DMS79 (cell line): ENCODE measurements around the gene PCNX3.

ENCODE experiments used
- DNase-seq: peaks from one replicate; lab custom pipeline; 2025; lab: John Stamatoyannopoulos, UW

Gene PCNX3

GRCh38 chr11:65580756-65581155, 34.8 kb upstream of the PCNX3 start:
- no peak for DNase-seq

- no peak for DNase-seq
Observed at GRCh38 chr11:65581928-65582327, 33.6 kb upstream of the PCNX3 start.

- no peak for DNase-seq
Observed at GRCh38 chr11:65583589-65583988, 32.0 kb upstream of the PCNX3 start.

GRCh38 chr11:65584106-65584505, 31.5 kb upstream of the PCNX3 start:
- DNase-seq: no peak

GRCh38 chr11:65584723-65585171, 30.8 kb upstream of the PCNX3 start:
- DNase-seq: no peak

GRCh38 chr11:65585396-65586246, 30.0 kb upstream of the PCNX3 start:
- DNase-seq: no peak

- DNase-seq: no peak
Observed at GRCh38 chr11:65586247-65586630, 29.3 kb upstream of the PCNX3 start.

- no peak for DNase-seq
Observed at GRCh38 chr11:65586676-65587075, 28.9 kb upstream of the PCNX3 start.

GRCh38 chr11:65588199-65589054, 27.1 kb upstream of the PCNX3 start:
- DNase-seq: no peak

GRCh38 chr11:65589444-65590239, 25.9 kb upstream of the PCNX3 start:
- DNase-seq: no peak

- peak; percentile 83 for DNase-seq
Observed at GRCh38 chr11:65590240-65590738, 25.3 kb upstream of the PCNX3 start.

- no peak for DNase-seq
Observed at GRCh38 chr11:65591939-65592857, 23.4 kb upstream of the PCNX3 start.

- peak; percentile 75 for DNase-seq
Observed at GRCh38 chr11:65592858-65593517, 22.6 kb upstream of the PCNX3 start.

GRCh38 chr11:65593518-65594414, 21.8 kb upstream of the PCNX3 start:
- no peak for DNase-seq

- DNase-seq: no peak
Observed at GRCh38 chr11:65595131-65595530, 20.4 kb upstream of the PCNX3 start.

- DNase-seq: no peak
Observed at GRCh38 chr11:65595543-65596281, 19.9 kb upstream of the PCNX3 start, which contains the start of gene KCNK7. KCNK7 (minus strand) TSS chr11:65595800; CDS start chr11:65595772, 28 bp downstream.

GRCh38 chr11:65596520-65596919, 19.1 kb upstream of the PCNX3 start:
- no peak for DNase-seq

- no peak for DNase-seq
Observed at GRCh38 chr11:65598258-65598699, 17.3 kb upstream of the PCNX3 start.
